T-helper 2 cell (primary cell): ENCODE results near the gene CPNE6.

ENCODE experiments used
- DNase-seq, 5 experiments: peaks; one replicate each; pipeline versions ENCODE4 v3.0.0 to v3.0.0-alpha.2; 2012 to 2022

CPNE6 gene

DNA sequence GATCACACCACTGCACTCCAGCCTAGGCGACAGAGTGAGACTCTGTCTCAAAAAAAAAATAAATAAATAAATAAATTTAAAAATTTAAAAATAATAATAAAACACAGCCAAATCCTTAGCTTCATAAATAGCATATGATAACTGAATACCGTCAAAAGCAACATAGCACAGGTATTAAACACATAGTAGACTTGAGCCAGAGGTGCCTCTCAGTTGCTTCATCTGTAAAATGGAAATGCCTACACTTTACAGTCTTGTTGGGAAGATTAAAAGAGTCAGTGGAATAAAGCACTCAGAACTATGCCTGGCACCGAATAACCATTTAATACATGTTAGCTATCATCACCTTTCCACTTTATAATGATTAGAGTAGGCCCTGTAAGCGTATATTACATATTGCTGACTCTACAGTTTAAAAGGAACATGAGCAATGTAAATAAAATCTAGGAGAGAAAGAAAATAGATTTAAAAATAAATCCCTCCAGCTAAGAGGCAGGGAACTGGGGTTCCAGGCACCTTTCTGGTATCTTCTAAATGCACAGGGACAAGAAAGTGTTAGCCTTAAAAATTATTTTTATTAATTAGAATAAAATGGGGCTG lies 35.4 kb downstream of the CPNE6 start:
- no peak for DNase-seq

GRCh38 chr14:24108336-24108874 lies 37.0 kb downstream of the CPNE6 start:
- DNase-seq, result no peak

GRCh38 chr14:24110060-24110459 lies 38.7 kb downstream of the CPNE6 start:
- no peak for DNase-seq

- no peak for DNase-seq
Observed at GRCh38 chr14:24110523-24110922, 39.2 kb downstream of the CPNE6 start.

DNA sequence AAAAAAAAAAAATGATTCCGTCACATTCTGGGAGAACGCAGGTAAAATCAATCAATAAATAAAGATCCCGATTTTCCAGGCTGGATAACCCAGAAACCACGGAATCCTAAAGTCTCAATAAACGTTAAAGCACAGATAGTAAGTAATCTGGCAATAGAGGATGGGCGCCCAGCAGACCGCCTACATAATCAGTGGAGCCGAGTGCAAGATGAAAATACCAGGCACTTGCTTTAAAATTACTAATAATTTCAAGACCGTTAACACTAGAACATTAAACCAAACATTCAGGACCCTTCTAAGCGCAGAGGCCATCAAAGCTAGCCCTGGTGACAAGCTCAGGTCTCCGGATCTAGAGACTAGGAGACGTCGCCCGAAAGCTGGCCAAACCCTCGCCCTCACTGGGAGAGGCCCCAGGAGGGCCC lies 42.0 kb downstream of the CPNE6 start:
- peak in 1 of 5 experiments; percentile 46 for DNase-seq

DNA sequence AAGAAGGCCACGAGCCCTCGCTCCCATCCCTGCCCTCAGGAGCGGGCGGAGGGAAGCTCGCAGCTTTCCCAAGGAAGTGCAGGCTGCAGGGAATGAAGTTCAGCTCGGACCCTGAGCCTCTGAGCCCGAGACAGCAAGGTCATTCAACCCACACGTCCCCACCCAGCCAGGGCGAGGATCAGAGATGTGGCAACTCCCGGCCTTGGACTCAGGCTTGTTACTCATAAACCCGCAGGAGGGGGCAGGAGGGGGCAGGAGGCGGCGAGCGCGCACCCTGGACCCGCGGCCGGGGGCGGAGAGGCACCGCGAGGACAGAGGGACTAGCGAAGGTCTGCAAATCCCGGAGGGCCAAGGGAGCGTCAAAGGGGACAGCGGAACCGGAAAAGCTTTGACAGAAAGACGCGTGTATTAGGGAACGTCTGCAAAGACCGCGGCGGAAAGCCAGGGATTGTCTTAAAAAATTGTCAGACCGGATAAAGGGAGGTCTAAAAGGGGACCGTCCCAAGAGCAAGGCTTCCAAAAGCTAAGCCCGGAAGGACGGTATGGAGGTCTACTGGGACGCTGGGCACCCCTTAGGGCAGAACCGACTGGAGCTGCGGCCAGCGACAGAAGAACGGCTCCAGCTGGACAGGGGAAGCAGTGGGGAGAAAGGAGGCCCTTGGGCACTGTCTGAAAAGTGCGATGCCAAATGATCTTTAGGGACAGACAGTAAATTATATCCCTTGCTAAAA lies 42.6 kb downstream of the CPNE6 start:
- peak; percentile 37 to 91 (median 70) for DNase-seq

DNA sequence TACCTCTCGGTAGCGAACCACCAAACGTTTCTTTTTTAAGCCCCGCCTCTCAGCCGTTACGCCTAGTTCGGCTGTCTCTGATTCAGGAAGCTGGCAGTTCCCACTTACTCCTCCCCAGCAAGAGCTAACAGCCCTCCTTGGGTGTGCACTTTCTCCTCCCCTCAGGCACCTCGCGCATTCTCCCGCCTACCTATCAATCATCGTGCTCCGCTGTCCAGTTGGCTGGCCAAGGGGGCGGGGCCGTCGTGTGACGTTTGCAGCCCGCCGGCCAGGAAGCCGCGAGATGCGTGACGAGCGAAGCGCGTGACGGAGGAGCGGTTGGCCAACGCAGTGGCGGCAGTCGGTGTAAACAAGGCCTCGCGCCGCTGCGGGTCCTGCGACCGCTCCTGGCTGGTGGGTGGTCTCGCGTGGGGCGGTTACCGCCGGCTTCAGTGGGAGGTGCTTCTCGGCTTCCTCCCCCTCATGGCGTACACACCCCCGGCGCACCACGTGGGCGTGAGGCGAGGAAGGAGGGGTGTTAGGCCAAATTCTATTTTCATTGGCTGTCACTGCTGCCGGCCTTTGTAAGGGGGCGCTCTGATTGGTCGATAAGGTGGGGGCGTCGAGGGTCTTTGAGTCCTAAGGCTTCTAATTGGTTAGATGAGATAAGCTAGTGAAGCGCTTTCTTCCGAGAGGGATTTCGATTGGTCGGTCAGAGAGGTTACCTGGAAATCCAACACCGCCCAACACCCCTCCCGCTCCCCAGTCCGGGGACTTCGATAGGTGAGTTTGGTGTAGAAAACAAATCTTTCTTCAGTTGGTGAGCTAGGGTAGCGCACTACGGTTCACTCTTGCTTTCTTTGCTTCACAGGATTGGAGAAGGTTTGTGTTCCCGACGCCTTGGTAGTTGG lies 43.4 kb downstream of the CPNE6 start, which contains the start of the genes DCAF11 and NRL:
Gene DCAF11 (plus strand): TSS at position 246 of the 890 bp plus-strand sequence. CDS start 818 bp downstream, outside the sequence.
Gene NRL (minus strand): TSS at position 418 of the 890 bp plus-strand sequence. CDS start 32,101 bp downstream, outside the sequence.
- peak; percentile 94 to 100 (median 98) for DNase-seq

GRCh38 chr14:24115422-24116127 lies 44.2 kb downstream of the CPNE6 start:
- DNase-seq, result peak in 1 of 5 experiments; percentile 22

GRCh38 chr14:24116128-24116814 lies 44.9 kb downstream of the CPNE6 start:
- DNase-seq, result no peak

GRCh38 chr14:24117179-24117578 lies 45.8 kb downstream of the CPNE6 start:
- DNase-seq, result no peak

DNA sequence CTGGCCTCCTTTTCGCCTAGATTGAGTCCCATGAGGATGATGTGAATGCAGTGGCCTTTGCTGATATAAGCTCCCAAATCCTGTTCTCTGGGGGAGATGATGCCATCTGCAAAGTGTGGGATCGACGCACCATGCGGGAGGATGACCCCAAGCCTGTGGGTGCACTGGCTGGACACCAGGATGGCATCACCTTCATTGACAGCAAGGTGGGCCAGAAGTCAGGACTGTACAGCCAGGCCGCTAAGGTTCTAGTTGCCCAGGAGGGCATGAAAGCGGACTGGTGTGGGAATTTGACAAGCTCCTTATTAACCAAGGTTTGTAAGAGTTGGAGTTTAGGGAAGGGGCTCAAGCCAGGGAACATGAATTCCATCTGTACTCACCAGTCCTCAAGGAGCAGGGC lies 48.3 kb downstream of the CPNE6 start:
- no peak for DNase-seq

DNA sequence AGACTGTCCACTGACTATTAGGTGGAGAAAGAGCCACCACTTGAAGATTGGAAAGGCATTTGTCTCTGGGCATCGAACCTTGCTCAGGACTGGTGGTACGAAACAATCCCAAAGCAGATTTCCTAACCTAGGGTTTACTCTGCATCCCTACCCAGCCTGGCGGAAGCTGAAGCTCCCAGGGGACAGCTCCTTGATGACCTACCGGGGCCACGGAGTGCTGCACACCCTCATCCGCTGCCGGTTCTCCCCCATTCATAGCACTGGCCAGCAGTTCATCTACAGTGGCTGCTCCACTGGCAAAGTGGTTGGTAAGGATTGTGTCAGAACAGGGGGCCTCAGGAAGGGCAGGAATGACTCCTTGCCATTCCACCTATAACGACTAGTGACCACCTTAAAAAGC lies 49.8 kb downstream of the CPNE6 start:
- no peak for DNase-seq

DNA sequence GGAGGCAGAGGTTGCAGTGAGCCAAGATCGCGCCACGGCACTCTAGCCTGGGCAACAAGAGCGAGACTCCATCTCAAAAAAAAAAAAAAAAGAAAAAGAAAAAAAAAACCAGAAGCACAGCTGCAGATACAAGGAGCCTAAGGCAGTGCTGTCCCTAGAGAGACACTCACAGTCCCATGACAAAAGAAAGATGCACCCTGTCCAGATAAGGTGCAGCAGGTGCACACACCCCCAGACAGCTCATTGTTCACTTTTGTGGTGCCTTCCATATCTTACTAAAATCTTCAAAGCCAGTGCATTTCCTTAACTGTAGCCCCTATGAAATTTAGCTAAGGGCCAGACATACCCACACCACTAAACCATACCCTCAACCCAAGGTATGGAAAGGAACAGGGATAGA lies 51.1 kb downstream of the CPNE6 start:
- no peak for DNase-seq

- DNase-seq, result no peak
Observed at GRCh38 chr14:24122898-24123297, 51.5 kb downstream of the CPNE6 start.

- DNase-seq, result no peak
Observed at GRCh38 chr14:24123424-24124417, 52.4 kb downstream of the CPNE6 start.

GRCh38 chr14:24126939-24127338 lies 55.6 kb downstream of the CPNE6 start:
- no peak for DNase-seq

DNA sequence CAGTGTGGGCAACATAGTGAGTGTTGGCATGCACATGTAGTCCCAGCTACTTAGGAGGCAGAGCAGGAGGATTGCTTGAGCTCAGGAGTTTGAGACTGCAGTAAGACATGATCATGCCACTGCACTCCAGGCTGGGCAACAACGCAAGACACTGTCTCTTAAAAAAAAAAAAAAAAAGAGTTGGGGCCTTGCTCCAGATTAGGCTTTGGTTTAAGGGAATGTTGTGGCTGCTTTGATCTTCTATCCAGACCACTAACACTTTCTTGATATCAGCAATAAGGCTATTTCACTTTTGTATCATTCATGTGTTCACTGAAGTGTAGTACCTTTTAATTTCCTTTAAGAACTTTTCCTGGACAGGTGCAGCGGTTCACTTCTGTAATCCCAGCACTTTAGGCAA lies 56.3 kb downstream of the CPNE6 start:
- no peak for DNase-seq
